Psoas muscle (tissue), 8 donors: ENCODE measurements around the gene PRL. TPM values are rescaled to one million over a fixed set of nuclear protein-coding genes. Genes with fewer than 3 reads are reported as not detected.

Source experiments
- ATAC-seq, 4 donors: fragments of 200-7000 bp; cut with Tn5 transposase; one replicate each; pipeline ENCODE4 v1.9.1; 2020; ENCODE audit warnings: moderate library complexity in 3 of 4, mild to moderate bottlenecking in 2 of 4
- DNase-seq, 2 donors: peaks; one replicate each; pipeline ENCODE4 v3.0.0-alpha.2; 2020
- H3K27ac ChIP-seq: fragments of 200-600 bp; one replicate; pipeline ENCODE4 v1.8.0; 2022
- H3K27me3 ChIP-seq, 3 donors: fragments of 200-600 bp in 1 of 3; one replicate each; pipeline versions ENCODE4 v1.6.1 to v1.8.0; 2013 to 2022; ENCODE audit warnings: low read length in 2 of 3, mild to moderate bottlenecking in 2 of 3, moderate library complexity in 1 of 3; ENCODE audit not compliant: insufficient read depth in 3 of 3
- H3K36me3 ChIP-seq, 2 donors: fragments of 200-600 bp in 1 of 2; one replicate each; pipeline versions ENCODE4 v1.6.1 to v1.8.0; 2013 to 2022; ENCODE audit warnings: low read depth in 1 of 2, mild to moderate bottlenecking in 1 of 2, moderate library complexity in 1 of 2; ENCODE audit not compliant: insufficient read depth in 1 of 2
- H3K4me1 ChIP-seq: fragments of 200-600 bp; one replicate; pipeline ENCODE4 v1.8.0; 2022
- H3K4me3 ChIP-seq: fragments of 200-600 bp; one replicate; pipeline ENCODE4 v1.8.0; 2022; ENCODE audit warnings: mild to moderate bottlenecking
- H3K9me3 ChIP-seq: fragments of 200-600 bp; one replicate; pipeline ENCODE4 v1.8.0; 2022
- CTCF ChIP-seq: fragments of 200-600 bp; IDR thresholded peaks from one replicate; pipeline ENCODE4 v1.8.0; 2022; ENCODE audit warnings: antibody characterized with exemption
- WGBS, 3 donors: extraction: QIAGEN DNeasy Blood & Tissue Kit; methylation state at CpG; one replicate each; pipeline versions ENCODE4 v1.1.6 to v1.1.7; 2013; 5-methylcytosine and 5-hydroxymethylcytosine counted together
- intact Hi-C, 2 donors: fragments of 100-400 bp; cut with DNase I; formaldehyde crosslinking; loops; one replicate each; pipeline versions ENCODE4 v1.11.0 to v1.14.2; 2022
- polyA plus RNA-seq, 3 donors: library from polyadenylated mRNA; stranded (reverse); fragments of 200-250 nt; gene quantifications; one replicate each; pipeline ENCODE4 v1.2.3, GENCODE V29; 2013
- total RNA-seq, 4 donors: library from RNA; stranded (reverse); fragmentation: NEBNext Ultra II Directional in 2 of 4; extraction: Animal tissue kit (Norgen Biotek cat#: 25700) in 2 of 4; gene quantifications; one replicate each; pipeline versions ENCODE4 v1.2.1 to v1.2.4, GENCODE V29; 2021 to 2023
- donor health status: healthy with polysubstance abuse.
- donor health status: DM: no; HTN: no; CAD: no; lungs with moderate emphysema.
- donor health status: Bipolar disorder and iron deficiency.
- donor health status: healthy.
- donor health status: DM: yes; HTN: yes; CAD: no.
- donor health status: DM: no; HTN: no; CAD: no.
- donor health status: DM: no; HTN: no; CAD: no.
- donor health status: DM: yes; HTN: yes; CAD: no.

PRL gene
- total and polyA plus RNA-seq, 7 donors = 0.05 TPM; not detected in 6

GRCh38 chr6:22290045-22290444, 6.8 kb downstream of the PRL start:
- Histone ChIP-seq H3K27me3 (no peaks in the 10 kb centered on the region), H3K36me3 (no peaks in the 10 kb centered on the region), H3K9me3 (no peaks in the 10 kb centered on the region), H3K4me3 (no peak overlapping the region), H3K27ac (no peak overlapping the region), H3K4me1 (no peaks in the 10 kb centered on the region)
- DNase-seq (no peak), ATAC-seq (no peak)
- intact Hi-C loops = no loop called here
- TF ChIP-seq CTCF = no peak
- WGBS, 3 donors = 95 to 99% (median 98%) methylated on average over 8 of the region's 8 CpGs

DNA sequence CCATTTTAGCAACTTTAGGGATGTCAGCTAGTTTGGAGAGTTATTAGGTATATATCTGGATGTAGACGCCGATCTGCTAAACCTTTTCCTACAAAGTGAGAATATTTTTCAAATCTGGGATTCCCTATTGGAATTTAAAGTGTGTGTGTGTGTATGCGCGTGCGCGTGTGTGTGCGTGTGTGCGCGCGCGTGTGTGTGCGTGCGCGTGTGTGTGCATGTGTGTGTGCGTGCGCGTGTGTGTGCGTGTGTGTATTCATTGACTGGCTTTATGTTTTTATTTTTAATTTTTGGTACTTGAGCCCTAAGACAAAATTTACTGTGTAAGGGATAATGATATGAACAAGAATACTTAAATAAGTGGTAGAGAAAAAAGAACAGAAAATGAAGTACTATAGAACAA, 8.1 kb downstream of the PRL start:
- Histone ChIP-seq H3K9me3 (no peaks in the 10 kb centered on the region), H3K4me1 (no peaks in the 10 kb centered on the region), H3K27ac (no peak overlapping the region), H3K27me3 (no peaks in the 10 kb centered on the region), H3K4me3 (no peak overlapping the region), H3K36me3 (no peaks in the 10 kb centered on the region)
- no peak for ATAC-seq
- intact Hi-C loops = no loop called here
- no peak for DNase-seq
- 91 to 95% (median 92%) methylated on average over 18 of the region's 18 CpGs for WGBS, 3 donors
- no peak for TF ChIP-seq CTCF

- no peak for TF ChIP-seq CTCF
- Histone ChIP-seq H3K4me3 (no peak overlapping the region), H3K36me3 (no peaks in the 10 kb centered on the region), H3K4me1 (no peaks in the 10 kb centered on the region), H3K9me3 (no peaks in the 10 kb centered on the region), H3K27me3 (no peaks in the 10 kb centered on the region), H3K27ac (no peak overlapping the region)
- 96 to 100% (median 97%) methylated on average over 2 of the region's 2 CpGs for WGBS, 3 donors
- intact Hi-C loops = no loop called here
- ATAC-seq (no peak), DNase-seq (no peak)
Measured at GRCh38 chr6:22284666-22285065, 12.2 kb downstream of the PRL start.

GRCh38 chr6:22281341-22282085, 15.3 kb downstream of the PRL start:
- H3K27me3 ChIP-seq = no peaks in the 10 kb centered on the region
- WGBS, 3 donors = 95 to 96% (median 95%) methylated on average over 9 of the region's 9 CpGs
- ATAC-seq = no peak

More at GRCh38 chr6:22281341-22282085, 15.3 kb downstream of the PRL start:
- Histone ChIP-seq H3K36me3 (no peaks in the 10 kb centered on the region), H3K4me3 (no peak overlapping the region), H3K4me1 (no peaks in the 10 kb centered on the region), H3K9me3 (no peaks in the 10 kb centered on the region), H3K27ac (no peak overlapping the region)
- intact Hi-C loops = no loop called here
- no peak for TF ChIP-seq CTCF
- DNase-seq = no peak
